H9 (cell line): Measurements from ENCODE around the gene PRKCB. TPM values are rescaled to one million over a fixed set of nuclear protein-coding genes. Genes with fewer than 3 reads are reported as not detected.

Experiments used
- DNase-seq: peaks from one replicate; pipeline ENCODE4 v3.0.0-alpha.2; 2017
- H2AFZ ChIP-seq: one replicate; pipeline ENCODE4 v1.6.1; 2013; ENCODE audit warnings: mild to moderate bottlenecking, low read length, control low read depth, moderate library complexity
- H2AK5ac ChIP-seq: 2 replicates; pipeline ENCODE4 v1.6.1; 2013; ENCODE audit warnings: low read length, control low read depth, mixed read lengths; ENCODE audit not compliant: insufficient read length
- H2BK120ac ChIP-seq: one replicate; pipeline ENCODE4 v1.6.1; 2013; ENCODE audit warnings: low read depth, mild to moderate bottlenecking, low read length, control low read depth, inconsistent platforms; ENCODE audit not compliant: poor library complexity, severe bottlenecking
- H2BK12ac ChIP-seq: 2 replicates; pipeline ENCODE4 v1.6.1; 2013; ENCODE audit warnings: low read length, control low read depth, mixed read lengths, low read depth; ENCODE audit not compliant: insufficient read length
- H2BK15ac ChIP-seq: 2 replicates; pipeline ENCODE4 v1.6.1; 2013; ENCODE audit warnings: low read depth, low read length, control low read depth
- H2BK20ac ChIP-seq: one replicate; pipeline ENCODE4 v1.6.1; 2013; ENCODE audit warnings: low read depth, mild to moderate bottlenecking, low read length, control low read depth, inconsistent platforms; ENCODE audit not compliant: poor library complexity, severe bottlenecking
- H2BK5ac ChIP-seq: 2 replicates; pipeline ENCODE4 v1.6.1; 2013; ENCODE audit warnings: low read length, control low read depth, mixed read lengths; ENCODE audit not compliant: insufficient read length
- H3K14ac ChIP-seq: 2 replicates; pipeline ENCODE4 v1.6.1; 2013; ENCODE audit warnings: low read length, control low read depth; ENCODE audit not compliant: insufficient read depth
- H3K18ac ChIP-seq: 2 replicates; pipeline ENCODE4 v1.6.1; 2013; ENCODE audit warnings: low read depth, mild to moderate bottlenecking, mixed read lengths, low read length, control low read depth; ENCODE audit not compliant: insufficient read length
- H3K23ac ChIP-seq: 2 replicates; pipeline ENCODE4 v1.6.1; 2013; ENCODE audit warnings: low read length, control low read depth, mixed read lengths, low read depth; ENCODE audit not compliant: insufficient read length
- H3K23me2 ChIP-seq: 2 replicates; pipeline ENCODE4 v1.6.1; 2013; ENCODE audit warnings: low read depth, mild to moderate bottlenecking, mixed read lengths, low read length, control low read depth; ENCODE audit not compliant: insufficient read length, poor library complexity, severe bottlenecking
- H3K27ac ChIP-seq: 2 replicates; pipeline ENCODE4 v1.5.1; 2013; ENCODE audit warnings: low read length, control low read depth, mixed read lengths, low read depth; ENCODE audit not compliant: insufficient read length
- H3K27me3 ChIP-seq: 2 replicates; pipeline ENCODE4 v1.6.1; 2013; ENCODE audit warnings: low read length, control low read depth, inconsistent platforms; ENCODE audit not compliant: insufficient read depth
- H3K4ac ChIP-seq: 2 replicates; pipeline ENCODE4 v1.6.1; 2013; ENCODE audit warnings: low read depth, mild to moderate bottlenecking, control low read depth, inconsistent platforms, low read length, moderate library complexity
- H3K4me1 ChIP-seq: 2 replicates; pipeline ENCODE4 v1.6.1; 2013; ENCODE audit warnings: low read length, control low read depth, inconsistent platforms; ENCODE audit not compliant: insufficient read depth
- H3K4me2 ChIP-seq: 2 replicates; pipeline ENCODE4 v1.6.1; 2013; ENCODE audit warnings: low read length, control low read depth, mixed read lengths; ENCODE audit not compliant: insufficient read length, insufficient read depth
- H3K56ac ChIP-seq: 2 replicates; pipeline ENCODE4 v1.6.1; 2013; ENCODE audit warnings: low read depth, mild to moderate bottlenecking, mixed read lengths, low read length, control low read depth; ENCODE audit not compliant: insufficient read length
- H3K79me1 ChIP-seq: 2 replicates; pipeline ENCODE4 v1.6.1; 2013; ENCODE audit warnings: low read depth, mild to moderate bottlenecking, moderate library complexity, low read length, control low read depth, inconsistent platforms; ENCODE audit not compliant: insufficient read depth, poor library complexity, severe bottlenecking
- H3K79me2 ChIP-seq: 2 replicates; pipeline ENCODE4 v1.6.1; 2013; ENCODE audit warnings: low read length, control low read depth, inconsistent platforms; ENCODE audit not compliant: insufficient read depth
- H3K9ac ChIP-seq: 2 replicates; pipeline ENCODE4 v1.6.1; 2013; ENCODE audit warnings: low read length, control low read depth, mixed read lengths; ENCODE audit not compliant: insufficient read length; ENCODE audit errors: extremely low read depth
- H3K9me3 ChIP-seq: one replicate; pipeline ENCODE4 v1.6.1; 2013; ENCODE audit warnings: low read depth, low read length, inconsistent platforms; ENCODE audit not compliant: control insufficient read depth
- H3T11ph ChIP-seq: one replicate; pipeline ENCODE4 v1.6.1; 2013; ENCODE audit warnings: mild to moderate bottlenecking, low read length, control low read depth, inconsistent platforms
- H4K20me1 ChIP-seq: one replicate; pipeline ENCODE4 v1.6.1; 2013; ENCODE audit not compliant: control insufficient read depth, insufficient read length, insufficient read depth
- H4K5ac ChIP-seq: 2 replicates; pipeline ENCODE4 v1.6.1; 2013; ENCODE audit warnings: low read depth, mild to moderate bottlenecking, mixed read lengths, low read length, control low read depth; ENCODE audit not compliant: insufficient read length
- H4K8ac ChIP-seq: replicated peaks from 2 replicates; pipeline ENCODE4 v1.6.1; 2013; ENCODE audit warnings: low read length, control low read depth, mixed read lengths, low read depth; ENCODE audit not compliant: insufficient read length
- H4K91ac ChIP-seq: 2 replicates; pipeline ENCODE4 v1.6.1; 2013; ENCODE audit warnings: low read depth, mild to moderate bottlenecking, moderate library complexity, mixed read lengths, low read length, control low read depth; ENCODE audit not compliant: insufficient read length
- H3K27ac Mint-ChIP-seq, 3 experiments: 2 replicates in 2 of 3; 3 replicates in 1 of 3; pipeline ENCODE4 v1.8.0; 2020 to 2021; ENCODE audit warnings: mixed read lengths in 3 of 3, mild to moderate bottlenecking in 1 of 3, moderate library complexity in 1 of 3
- H3K27me3 Mint-ChIP-seq: 2 replicates; pipeline ENCODE4 v1.8.0; 2021; ENCODE audit warnings: low read depth, mild to moderate bottlenecking, moderate library complexity, mixed read lengths
- H3K36me3 Mint-ChIP-seq, 3 experiments: 2 replicates in 2 of 3; 3 replicates in 1 of 3; pipeline ENCODE4 v1.8.0; 2020 to 2021; ENCODE audit warnings: low read depth in 3 of 3, mixed read lengths in 3 of 3; ENCODE audit not compliant: insufficient read depth in 1 of 3
- H3K4me1 Mint-ChIP-seq, 2 experiments: 2 replicates each; pipeline ENCODE4 v1.8.0; 2020; ENCODE audit warnings: mixed read lengths in 2 of 2
- H3K4me3 Mint-ChIP-seq, 2 experiments: 2 replicates in 1 of 2; 3 replicates in 1 of 2; pipeline ENCODE4 v1.8.0; 2020 to 2021; ENCODE audit warnings: mild to moderate bottlenecking in 2 of 2, mixed read lengths in 2 of 2, moderate library complexity in 1 of 2
- H3K9me3 Mint-ChIP-seq, 2 experiments: 2 replicates in 1 of 2; 3 replicates in 1 of 2; pipeline ENCODE4 v1.8.0; 2020; ENCODE audit warnings: mild to moderate bottlenecking in 2 of 2, mixed read lengths in 2 of 2, moderate library complexity in 1 of 2
- WGBS: extraction: QIAGEN DNeasy Blood & Tissue Kit; methylation state at CpG from one replicate; pipeline ENCODE4 v1.1.7; 2013; ENCODE audit warnings: missing lambda C conversion rate, low lambda C conversion rate, mixed read lengths; ENCODE audit not compliant: insufficient read length; ENCODE audit errors: extremely low coverage; 5-methylcytosine and 5-hydroxymethylcytosine counted together
- total RNA-seq: library from RNA; stranded (reverse); gene quantifications from 2 replicates; pipeline ENCODE4 v1.2.1, GENCODE V29; 2021
- TF ChIP-seq, protein P1 (sequence below): fragments of 200-600 bp; sonication (generic); conservative IDR thresholded peaks from 3 replicates; pipeline ENCODE4 v1.8.0; 2021; ENCODE audit warnings: antibody characterized with exemption, mild to moderate bottlenecking

Gene PRKCB
- total RNA-seq, 1 experiment from 2014 or later, result 7.0 TPM

DNA sequence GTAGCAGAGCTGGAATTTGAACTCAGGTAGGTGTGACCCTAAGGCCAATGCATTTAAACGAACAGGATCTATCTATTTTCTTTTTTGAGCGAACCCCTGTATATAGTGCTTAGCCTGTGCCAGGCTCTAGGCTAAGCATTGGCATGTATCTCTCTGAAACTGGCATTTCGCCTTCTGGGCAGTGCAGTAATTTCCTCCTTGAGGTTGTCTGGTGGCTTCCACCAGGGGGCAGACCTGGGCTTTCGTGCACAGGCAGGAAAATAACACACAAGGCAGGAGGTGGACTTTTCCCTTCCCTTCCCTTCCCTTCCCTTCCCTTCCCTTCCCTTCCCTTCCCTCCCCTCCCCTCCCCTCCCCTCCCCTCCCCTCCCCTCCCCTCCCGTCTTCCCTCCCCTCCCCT lies 34.4 kb upstream of the PRKCB start:
- no peak overlapping the region for H3K4me2 ChIP-seq
- Mint-ChIP-seq H3K27ac (no peak overlapping the region), H3K27me3 (no peaks in the 10 kb centered on the region), H3K36me3 (no peaks in the 10 kb centered on the region), H3K4me3 (no peak overlapping the region), H3K9me3 (no peaks in the 10 kb centered on the region), H3K4me1 (peaks cover 4 to 6% of the 10 kb centered on the region in 2 experiments; a peak in 3 of 4 replicates)
- no CpG with 5 or more reads among the region's 5 CpGs for WGBS
- H2BK15ac ChIP-seq, result no peak overlapping the region
- no peaks in the 10 kb centered on the region for H3K9me3 ChIP-seq
- no peak overlapping the region for H2BK5ac ChIP-seq
- no peaks in the 10 kb centered on the region for H3K4me1 ChIP-seq
- H3K23ac ChIP-seq, result no peak overlapping the region
- peak; percentile 79 for DNase-seq
- no peak overlapping the region for H2BK20ac ChIP-seq
- no peaks in the 10 kb centered on the region for H3K27me3 ChIP-seq
- no peak overlapping the region for H2AFZ ChIP-seq
- H3K4ac ChIP-seq, result no peak overlapping the region
- no peak overlapping the region for H3K9ac ChIP-seq
- no peaks in the 10 kb centered on the region for H3K23me2 ChIP-seq
- no peak overlapping the region for H3K14ac ChIP-seq
- H3K56ac ChIP-seq, result no peak overlapping the region
- H4K20me1 ChIP-seq, result no peaks in the 10 kb centered on the region
- no peak overlapping the region for H4K5ac ChIP-seq
- no peak overlapping the region for H2BK120ac ChIP-seq
- H4K91ac ChIP-seq, result no peak overlapping the region
- H3K79me1 ChIP-seq, result no peaks in the 10 kb centered on the region
- no peaks in the 10 kb centered on the region for H3K79me2 ChIP-seq
- no peak overlapping the region for H2AK5ac ChIP-seq
- no peak overlapping the region for H2BK12ac ChIP-seq
- TF ChIP-seq, protein P1, sequence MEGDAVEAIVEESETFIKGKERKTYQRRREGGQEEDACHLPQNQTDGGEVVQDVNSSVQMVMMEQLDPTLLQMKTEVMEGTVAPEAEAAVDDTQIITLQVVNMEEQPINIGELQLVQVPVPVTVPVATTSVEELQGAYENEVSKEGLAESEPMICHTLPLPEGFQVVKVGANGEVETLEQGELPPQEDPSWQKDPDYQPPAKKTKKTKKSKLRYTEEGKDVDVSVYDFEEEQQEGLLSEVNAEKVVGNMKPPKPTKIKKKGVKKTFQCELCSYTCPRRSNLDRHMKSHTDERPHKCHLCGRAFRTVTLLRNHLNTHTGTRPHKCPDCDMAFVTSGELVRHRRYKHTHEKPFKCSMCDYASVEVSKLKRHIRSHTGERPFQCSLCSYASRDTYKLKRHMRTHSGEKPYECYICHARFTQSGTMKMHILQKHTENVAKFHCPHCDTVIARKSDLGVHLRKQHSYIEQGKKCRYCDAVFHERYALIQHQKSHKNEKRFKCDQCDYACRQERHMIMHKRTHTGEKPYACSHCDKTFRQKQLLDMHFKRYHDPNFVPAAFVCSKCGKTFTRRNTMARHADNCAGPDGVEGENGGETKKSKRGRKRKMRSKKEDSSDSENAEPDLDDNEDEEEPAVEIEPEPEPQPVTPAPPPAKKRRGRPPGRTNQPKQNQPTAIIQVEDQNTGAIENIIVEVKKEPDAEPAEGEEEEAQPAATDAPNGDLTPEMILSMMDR, result peak; percentile 69
- no peak overlapping the region for H3T11ph ChIP-seq
- no peak overlapping the region for H3K27ac ChIP-seq
- H3K18ac ChIP-seq, result no peak overlapping the region
- H4K8ac ChIP-seq, result no peak overlapping the region
